HG03108 (cell line): Measurements from ENCODE around the gene LSM3.

Source experiments
- ATAC-seq: cut with Tn5 transposase; IDR thresholded peaks from one replicate; pipeline ENCODE4 v1.9.1; 2021; ENCODE audit warnings: moderate library complexity; ENCODE audit not compliant: unreplicated experiment

LSM3 gene

GRCh38 chr3:14194865-14195264, 16.2 kb downstream of the LSM3 start:
- no peak for ATAC-seq

DNA sequence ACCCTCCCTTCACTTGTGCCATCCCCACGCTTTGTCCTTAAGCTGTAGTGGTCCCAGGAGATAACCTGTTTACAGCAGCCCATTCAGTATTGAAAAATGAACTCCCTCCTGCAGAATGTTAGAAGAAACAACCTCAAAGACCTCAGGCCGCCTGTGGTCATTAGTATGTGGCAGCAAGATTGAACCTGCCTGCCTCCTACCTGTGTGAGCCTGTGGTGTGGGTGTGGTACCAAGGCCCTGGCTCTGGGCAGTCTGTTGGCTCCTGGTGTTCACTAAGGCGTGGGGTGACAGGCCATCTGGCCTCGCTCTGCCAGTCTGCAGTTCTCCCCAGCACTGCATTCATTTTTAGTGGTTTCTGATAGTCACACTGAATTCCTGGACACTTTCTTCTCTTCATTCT, 21.0 kb downstream of the LSM3 start:
- no peak for ATAC-seq

- ATAC-seq: no peak
Observed at GRCh38 chr3:14200276-14200675, 21.7 kb downstream of the LSM3 start.

DNA sequence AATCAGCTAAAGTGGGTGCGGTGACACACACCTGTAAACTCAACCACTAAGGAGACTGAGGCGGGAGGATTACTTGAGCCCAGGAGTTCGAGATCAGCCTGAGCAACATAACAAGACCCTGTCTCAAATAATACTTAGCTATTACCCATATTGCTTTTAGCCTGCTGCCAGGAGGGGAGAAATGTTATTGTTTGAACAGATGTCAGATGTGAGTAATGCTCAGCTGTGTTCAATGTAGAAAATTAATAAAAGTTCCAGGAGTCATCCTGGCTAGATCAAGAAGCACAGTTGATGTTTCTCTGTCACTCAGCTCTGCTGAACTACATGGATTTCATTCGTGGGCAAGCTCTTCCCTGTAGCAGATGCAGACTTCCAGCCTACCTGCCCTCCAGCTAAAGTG, 22.2 kb downstream of the LSM3 start:
- ATAC-seq: no peak

- ATAC-seq: no peak
Observed at GRCh38 chr3:14201940-14202684, 23.5 kb downstream of the LSM3 start.

DNA sequence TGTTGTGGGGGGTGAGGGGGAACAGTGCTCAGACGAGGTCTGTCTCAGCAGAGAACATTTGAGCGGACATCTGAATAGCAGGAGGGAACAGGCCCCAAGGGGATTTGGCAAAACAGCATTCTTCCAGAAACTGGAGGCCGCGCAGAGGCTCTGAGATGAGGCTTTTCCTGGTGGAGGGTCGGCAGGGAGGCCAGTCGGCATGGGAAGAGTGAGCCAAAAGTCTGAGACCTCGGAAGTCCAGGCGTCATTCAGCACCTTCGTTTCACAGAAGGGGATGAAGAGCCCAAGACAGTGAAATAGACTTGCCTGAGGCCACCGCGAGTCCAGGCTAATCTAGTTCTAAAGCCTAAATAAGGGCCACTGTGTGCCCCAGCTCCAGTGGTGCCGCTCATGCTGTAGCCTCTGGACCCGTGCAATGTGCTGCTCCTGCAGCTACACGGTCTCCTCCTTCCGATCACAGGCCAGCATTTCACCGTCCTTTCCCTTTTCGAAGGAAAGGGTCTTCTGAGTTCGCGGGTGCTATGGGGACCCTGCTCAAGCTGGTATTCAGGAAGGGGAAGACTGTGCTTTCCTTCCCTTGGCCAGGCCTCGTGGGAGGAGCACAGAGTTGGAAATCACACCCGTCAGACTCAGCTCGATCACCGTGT, 24.4 kb downstream of the LSM3 start:
- ATAC-seq: no peak

DNA sequence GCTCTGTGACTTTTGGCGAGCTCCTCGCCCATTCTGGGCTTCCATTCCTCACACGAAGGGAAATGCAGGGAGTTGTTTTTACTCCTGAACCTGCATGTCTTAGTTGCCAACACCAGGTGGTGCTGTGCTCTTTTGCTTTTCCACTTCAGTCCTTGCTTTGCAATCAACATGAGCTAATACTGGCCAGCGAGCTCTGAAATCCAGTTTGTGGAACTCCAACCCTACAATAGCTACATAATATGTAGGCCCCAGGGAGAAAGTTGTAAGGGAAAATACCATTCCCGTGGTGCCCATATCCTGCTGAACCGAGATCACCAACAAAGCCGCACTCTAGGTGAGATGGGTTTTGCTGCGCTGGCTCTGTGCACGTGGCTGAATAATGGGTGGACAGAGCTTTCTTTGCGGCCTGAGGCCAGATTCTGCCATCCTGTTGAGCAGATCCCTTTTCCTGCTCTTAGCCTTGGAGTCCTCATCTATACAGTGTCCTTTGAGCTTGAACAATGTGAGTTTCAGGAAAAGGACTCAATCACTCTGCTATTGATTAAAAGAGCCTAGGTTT, 25.0 kb downstream of the LSM3 start:
- ATAC-seq: no peak

DNA sequence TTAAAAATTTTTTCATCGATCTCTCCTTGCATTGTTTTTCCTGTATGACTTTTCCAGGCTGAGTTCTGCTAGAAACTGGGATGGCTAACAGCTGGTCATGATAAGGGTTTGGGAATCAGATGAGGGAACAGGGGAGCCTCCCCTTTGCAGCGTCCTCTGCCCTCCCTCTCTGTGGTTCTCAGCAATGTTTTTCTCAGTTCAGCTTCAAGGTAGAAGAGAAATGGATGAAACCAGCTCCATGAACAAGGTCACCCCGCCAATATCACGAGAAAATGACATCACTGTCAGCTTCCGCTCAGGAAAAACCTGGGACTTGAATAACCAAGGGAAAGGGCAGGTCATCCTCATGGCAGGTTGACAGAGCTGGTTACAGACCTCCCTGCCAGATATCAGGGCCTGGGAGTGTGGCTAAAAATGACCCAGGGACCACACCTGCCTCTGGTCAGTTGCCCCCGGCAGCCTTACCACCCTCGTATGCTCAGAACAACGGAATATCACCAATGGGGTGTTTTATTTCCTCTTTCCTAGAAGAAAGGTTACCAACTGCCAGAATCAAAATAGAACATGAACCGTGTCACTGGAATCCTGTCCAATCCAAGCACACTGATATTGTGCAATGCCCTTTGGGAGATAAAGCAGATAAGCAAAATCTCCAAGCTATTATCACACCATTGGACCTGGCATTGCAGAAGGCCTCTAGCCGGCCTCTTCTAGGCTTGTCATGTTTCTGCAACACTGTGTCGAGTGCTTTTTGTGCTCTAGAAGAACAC, 26.1 kb downstream of the LSM3 start:
- ATAC-seq: no peak

GRCh38 chr3:14206548-14207177, 28.0 kb downstream of the LSM3 start:
- no peak for ATAC-seq

- no peak for ATAC-seq
Observed at GRCh38 chr3:14208168-14208567, 29.6 kb downstream of the LSM3 start.

DNA sequence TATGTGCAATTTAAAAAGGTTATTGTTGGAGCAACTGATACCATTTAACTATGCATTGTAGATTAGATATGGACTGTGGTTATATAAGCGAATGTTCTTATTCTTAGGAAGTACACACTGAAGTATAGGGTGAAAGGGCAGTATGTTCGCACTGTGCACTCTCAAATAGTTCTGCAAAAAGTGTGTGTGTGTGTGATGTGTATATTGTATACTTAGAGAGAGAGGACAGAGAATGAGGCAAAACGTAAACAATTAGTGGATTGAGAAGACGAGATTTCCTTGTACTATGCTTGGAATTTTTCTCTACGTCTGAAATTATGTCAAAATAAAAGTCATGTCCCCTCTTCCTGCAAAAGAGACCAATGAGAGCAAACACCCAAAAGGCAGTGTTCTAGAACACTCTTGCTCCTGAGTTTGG, 30.4 kb downstream of the LSM3 start:
- ATAC-seq: no peak

DNA sequence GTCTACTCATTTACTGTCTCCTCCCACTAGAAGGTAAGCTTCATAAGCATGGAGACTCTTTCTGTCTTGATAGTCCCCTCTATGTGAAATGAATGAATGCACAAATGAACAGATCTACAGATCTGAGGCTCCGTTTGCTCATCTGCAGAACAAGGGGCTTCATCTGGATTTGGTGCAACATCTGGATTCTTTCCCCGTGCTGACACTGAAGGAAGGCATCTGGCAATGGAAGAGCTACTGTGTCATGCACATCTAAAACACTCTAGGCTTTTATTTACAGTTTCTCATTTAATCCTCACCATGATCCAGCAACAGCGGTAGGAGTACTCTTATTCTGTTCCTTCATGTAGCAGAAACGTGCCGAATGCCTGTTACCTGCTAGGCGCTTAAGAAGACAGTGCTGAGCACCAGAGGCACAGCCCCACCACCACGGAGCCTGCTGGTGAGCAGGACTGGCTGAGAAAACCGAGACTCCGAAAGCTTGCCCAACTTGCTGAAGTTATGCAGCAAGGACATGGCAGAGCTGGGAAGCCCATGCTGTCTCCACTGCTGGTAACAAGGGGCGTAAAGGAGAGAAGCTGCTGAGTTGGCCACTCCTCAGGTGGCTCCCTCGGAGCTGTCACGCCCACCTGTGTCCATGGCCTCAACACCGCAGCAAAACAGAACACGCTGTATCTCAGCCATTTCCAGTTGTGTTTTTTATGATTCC, 31.1 kb downstream of the LSM3 start:
- ATAC-seq: no peak

GRCh38 chr3:14210290-14210688, 31.7 kb downstream of the LSM3 start:
- ATAC-seq: no peak

DNA sequence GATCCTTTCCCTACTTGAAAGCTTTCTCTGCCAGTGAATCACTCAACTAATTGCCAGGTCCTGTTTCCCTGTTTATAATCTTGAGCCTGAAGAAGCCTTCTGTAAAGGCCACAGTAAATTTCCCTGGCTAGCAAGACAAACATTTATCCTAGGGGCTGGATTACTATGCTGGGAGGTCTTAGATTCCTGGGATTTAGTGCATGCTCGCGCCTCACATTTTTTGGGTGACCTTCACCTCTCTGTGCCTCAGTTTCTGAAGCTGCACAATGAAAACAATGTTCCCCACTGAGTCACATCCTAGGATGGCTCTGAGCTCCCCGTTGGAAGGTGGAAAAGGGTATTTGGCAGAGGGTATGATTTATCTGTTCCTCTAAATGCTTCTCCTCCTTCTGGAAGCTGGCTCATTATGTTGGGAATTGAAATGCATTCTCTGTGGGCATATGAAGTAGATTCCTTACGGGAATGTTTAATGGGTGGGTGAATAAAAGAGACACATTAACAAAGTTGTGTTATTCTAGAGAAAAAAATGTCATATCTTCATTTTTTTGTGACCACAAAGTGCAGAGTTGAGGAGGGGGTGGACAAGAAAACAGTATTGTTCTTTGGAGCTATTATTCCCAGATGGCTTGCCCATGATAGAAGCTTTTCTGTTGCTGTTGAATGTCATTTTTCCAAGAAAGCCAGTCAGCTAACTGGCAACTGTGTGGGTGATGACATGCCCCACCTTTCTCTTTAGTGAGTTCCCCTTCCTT, 32.4 kb downstream of the LSM3 start:
- ATAC-seq: no peak

- no peak for ATAC-seq
Observed at GRCh38 chr3:14211621-14212020, 33.0 kb downstream of the LSM3 start.

DNA sequence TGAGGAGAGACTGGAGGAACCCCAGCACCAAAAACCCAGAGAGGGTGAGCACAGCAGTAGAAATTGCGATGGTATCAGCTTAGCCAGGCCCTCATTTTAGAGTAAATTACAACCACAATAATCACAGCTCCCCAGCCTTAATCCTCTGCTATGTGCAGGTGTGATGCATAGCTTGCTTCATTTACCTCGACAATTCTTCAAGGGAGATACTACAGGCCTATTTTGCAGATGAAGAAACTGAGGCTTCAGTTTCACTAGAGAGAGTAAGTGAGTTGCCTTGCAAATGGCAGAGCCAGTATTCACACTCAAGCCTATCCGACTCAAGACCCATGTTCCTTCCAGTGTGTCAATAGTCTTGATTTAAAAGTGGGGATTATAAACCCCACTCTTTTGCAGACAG, 33.4 kb downstream of the LSM3 start:
- ATAC-seq: no peak

DNA sequence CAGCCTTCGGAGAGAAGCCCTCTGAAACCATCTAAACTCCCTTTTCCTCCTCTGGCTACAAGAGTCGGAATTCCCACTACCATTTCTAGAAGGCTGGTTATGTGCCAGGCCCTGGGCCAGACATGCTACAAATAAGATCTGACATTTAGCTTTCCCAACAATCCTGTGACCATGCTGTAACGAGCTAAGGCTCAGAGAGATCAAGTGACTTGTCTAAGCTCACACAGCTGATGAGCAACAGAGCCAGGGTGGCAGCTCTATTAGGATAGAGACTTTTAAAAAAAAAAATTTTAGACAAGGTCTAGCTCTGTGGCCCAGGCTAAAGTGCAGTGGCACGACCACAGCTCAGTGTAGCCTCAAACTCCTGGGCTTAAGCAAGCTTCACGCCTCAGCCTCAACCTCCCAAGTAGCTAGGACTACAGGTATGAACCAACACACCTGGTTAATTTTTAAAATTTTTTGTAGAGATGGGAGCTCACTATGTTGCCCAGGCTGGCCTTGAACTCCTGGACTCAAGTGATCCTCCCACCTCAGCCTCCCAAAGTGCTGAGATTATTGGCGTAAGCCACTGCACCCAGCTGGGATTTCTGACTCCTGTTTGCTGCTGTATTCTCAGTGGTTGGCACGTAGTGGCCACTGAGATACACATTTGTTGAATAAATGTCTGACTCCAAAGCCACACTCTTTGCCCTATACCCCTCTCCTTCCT, 34.6 kb downstream of the LSM3 start:
- ATAC-seq: no peak

DNA sequence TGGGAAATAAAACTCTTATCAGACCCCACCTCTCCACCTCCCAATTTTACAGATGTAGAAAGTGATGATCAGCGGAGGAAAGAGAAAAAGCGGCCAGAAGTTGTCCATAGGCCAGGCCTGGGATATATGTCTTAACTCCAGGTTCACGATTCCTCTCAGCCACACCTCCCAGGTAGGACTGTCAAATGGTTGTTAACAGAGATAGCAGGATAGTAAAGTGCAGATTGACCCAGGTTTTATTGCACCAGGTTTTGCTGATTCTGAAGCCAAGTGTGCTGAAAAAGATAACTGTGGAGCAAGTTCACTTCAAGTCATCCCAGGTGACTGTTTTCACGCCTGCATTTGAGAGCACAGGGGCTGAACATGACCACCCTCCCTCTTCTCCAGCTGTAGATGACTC, 36.1 kb downstream of the LSM3 start:
- no peak for ATAC-seq
